Glomerular endothelial cell (primary cell): Measurements from ENCODE around the gene BPI. TPM values are rescaled to one million over a fixed set of nuclear protein-coding genes. Genes with fewer than 3 reads are reported as not detected.
"Not testable (repeated sequence)": the region's sequence is repeated elsewhere in the genome, so short reads cannot be mapped to it uniquely, and the experiment has no call there.

Experiments used
- DNase-seq: peaks from one replicate; pipeline ENCODE4 v3.0.0-alpha.2; 2011; ENCODE audit warnings: low read depth, low spot score; ENCODE audit errors: extremely low read depth
- total RNA-seq: library from RNA; depleted of rRNA; stranded (reverse); fragments of >200 nt; gene quantifications from 2 replicates; pipeline ENCODE4 v1.2.3, GENCODE V29; 2015

The BPI gene
- total RNA-seq, 1 donor from 2014 or later, result not detected

- no peak for DNase-seq
These were observed 27.3 kb downstream of the BPI start for GRCh38 chr20:38331245-38331644.

GRCh38 chr20:38331814-38332213 lies 27.9 kb downstream of the BPI start:
- DNase-seq, result no peak

- DNase-seq, result no peak
These were observed 30.1 kb downstream of the BPI start for GRCh38 chr20:38334016-38334415.

- DNase-seq, result no peak
These were observed 32.8 kb downstream of the BPI start for GRCh38 chr20:38336726-38337125.

GRCh38 chr20:38337561-38338140 lies 33.7 kb downstream of the BPI start:
- no peak for DNase-seq

- DNase-seq, result no peak
These were observed 35.0 kb downstream of the BPI start for GRCh38 chr20:38338849-38339520.

- DNase-seq, result not testable (repeated sequence)
These were observed 35.6 kb downstream of the BPI start for GRCh38 chr20:38339521-38339896.

GRCh38 chr20:38339997-38340396 lies 36.0 kb downstream of the BPI start:
- no peak for DNase-seq

GRCh38 chr20:38340693-38341092 lies 36.7 kb downstream of the BPI start:
- no peak for DNase-seq

- DNase-seq, result no peak
These were observed 38.3 kb downstream of the BPI start for GRCh38 chr20:38342216-38342615.

GRCh38 chr20:38342713-38343310 lies 38.9 kb downstream of the BPI start:
- DNase-seq, result no peak

- DNase-seq, result no peak
These were observed 39.6 kb downstream of the BPI start for GRCh38 chr20:38343311-38344106.

- no peak for DNase-seq
These were observed 40.2 kb downstream of the BPI start for GRCh38 chr20:38344107-38344701.

- no peak for DNase-seq
These were observed 41.7 kb downstream of the BPI start for GRCh38 chr20:38345643-38346042.

- no peak for DNase-seq
These were observed 42.3 kb downstream of the BPI start, which contains the start of gene LBP for GRCh38 chr20:38346247-38346651. LBP (plus strand) TSS chr20:38346482; CDS start chr20:38346517, 35 bp downstream.

GRCh38 chr20:38346741-38347140 lies 42.8 kb downstream of the BPI start:
- DNase-seq, result no peak

GRCh38 chr20:38349856-38350255 lies 45.9 kb downstream of the BPI start:
- no peak for DNase-seq

- no peak for DNase-seq
These were observed 47.2 kb downstream of the BPI start for GRCh38 chr20:38350879-38351775.

- no peak for DNase-seq
These were observed 49.4 kb downstream of the BPI start for GRCh38 chr20:38353316-38353715.

GRCh38 chr20:38354227-38354626 lies 50.3 kb downstream of the BPI start:
- DNase-seq, result no peak
